HG03442 (cell line): ENCODE measurements around the gene RPUSD1.
"Not testable (repeated sequence)": the region's sequence is repeated elsewhere in the genome, so short reads cannot be mapped to it uniquely, and the experiment has no call there.

Source experiments
- ATAC-seq: cut with Tn5 transposase; IDR thresholded peaks from one replicate; pipeline ENCODE4 v1.9.1; 2021; ENCODE audit warnings: mild to moderate bottlenecking, moderate library complexity; ENCODE audit not compliant: unreplicated experiment

RPUSD1 gene

GRCh38 chr16:768428-768827, 19.8 kb downstream of the RPUSD1 start:
- no peak for ATAC-seq

- ATAC-seq = no peak
Observed at GRCh38 chr16:767743-768235, 20.4 kb downstream of the RPUSD1 start.

- no peak for ATAC-seq
Observed at GRCh38 chr16:766820-767640, 21.2 kb downstream of the RPUSD1 start.

- no peak for ATAC-seq
Observed at GRCh38 chr16:766008-766819, 22.0 kb downstream of the RPUSD1 start.

GRCh38 chr16:765488-765865, 22.7 kb downstream of the RPUSD1 start:
- ATAC-seq = no peak

GRCh38 chr16:764848-765487, 23.2 kb downstream of the RPUSD1 start:
- no peak for ATAC-seq

- ATAC-seq = no peak
Observed at GRCh38 chr16:764184-764750, 23.9 kb downstream of the RPUSD1 start.

GRCh38 chr16:763369-764183, 24.6 kb downstream of the RPUSD1 start:
- no peak for ATAC-seq

GRCh38 chr16:762595-763268, 25.4 kb downstream of the RPUSD1 start:
- ATAC-seq = no peak

GRCh38 chr16:761625-762513, 26.3 kb downstream of the RPUSD1 start:
- no peak for ATAC-seq

- ATAC-seq = no peak
Observed at GRCh38 chr16:760545-761343, 27.4 kb downstream of the RPUSD1 start, which contains the start of gene MSLN. Gene MSLN (plus strand): TSS chr16:760734. CDS start chr16:762681, 1,947 bp downstream.

- ATAC-seq = no peak
Observed at GRCh38 chr16:760065-760464, 28.1 kb downstream of the RPUSD1 start.

- ATAC-seq = no peak
Observed at GRCh38 chr16:759110-759910, 28.9 kb downstream of the RPUSD1 start.

- no peak for ATAC-seq
Observed at GRCh38 chr16:756428-756827, 31.8 kb downstream of the RPUSD1 start.

- no peak for ATAC-seq
Observed at GRCh38 chr16:754656-755055, 33.5 kb downstream of the RPUSD1 start.

GRCh38 chr16:754121-754607, 34.0 kb downstream of the RPUSD1 start:
- not testable (repeated sequence) for ATAC-seq

- no peak for ATAC-seq
Observed at GRCh38 chr16:752007-752312, 36.2 kb downstream of the RPUSD1 start.
